Subcutaneous abdominal adipose tissue (tissue), 5 donors: Measurements from ENCODE around the gene NMNAT2.
"Not testable (repeated sequence)": the region's sequence is repeated elsewhere in the genome, so short reads cannot be mapped to it uniquely, and the experiment has no call there.

Experiments
- H3K27ac ChIP-seq: one replicate; pipeline ENCODE4 v1.7.0; 2013; ENCODE audit warnings: low read depth, mild to moderate bottlenecking, inconsistent platforms, low read length, moderate library complexity
- H3K27me3 ChIP-seq, 5 donors: one replicate each; pipeline ENCODE4 v1.7.0; 2013; ENCODE audit warnings: low read length in 5 of 5, inconsistent platforms in 1 of 5; ENCODE audit not compliant: control insufficient read depth in 5 of 5, insufficient read depth in 4 of 5
- H3K36me3 ChIP-seq, 5 donors: one replicate each; pipeline ENCODE4 v1.7.0; 2013; ENCODE audit warnings: low read length in 5 of 5; ENCODE audit not compliant: control insufficient read depth in 5 of 5, insufficient read depth in 5 of 5
- H3K4me1 ChIP-seq, 5 donors: one replicate each; pipeline ENCODE4 v1.7.0; 2013; ENCODE audit warnings: low read length in 5 of 5, mild to moderate bottlenecking in 3 of 5, moderate library complexity in 1 of 5; ENCODE audit not compliant: control insufficient read depth in 5 of 5, insufficient read depth in 5 of 5
- H3K4me3 ChIP-seq, 5 donors: one replicate each; pipeline ENCODE4 v1.7.0; 2013; ENCODE audit warnings: low read length in 5 of 5, low read depth in 1 of 5
- H3K9ac ChIP-seq, 5 donors: one replicate each; pipeline ENCODE4 v1.7.0; 2013; ENCODE audit warnings: low read length in 5 of 5, mild to moderate bottlenecking in 4 of 5, moderate library complexity in 3 of 5
- H3K9me3 ChIP-seq, 5 donors: one replicate each; pipeline ENCODE4 v1.7.0; 2013; ENCODE audit warnings: low read length in 5 of 5; ENCODE audit not compliant: control insufficient read depth in 5 of 5
- donor health status: healthy.
- donor health status: healthy.
- donor health status: healthy.
- donor health status: healthy.
- donor health status: healthy.

Gene NMNAT2

DNA sequence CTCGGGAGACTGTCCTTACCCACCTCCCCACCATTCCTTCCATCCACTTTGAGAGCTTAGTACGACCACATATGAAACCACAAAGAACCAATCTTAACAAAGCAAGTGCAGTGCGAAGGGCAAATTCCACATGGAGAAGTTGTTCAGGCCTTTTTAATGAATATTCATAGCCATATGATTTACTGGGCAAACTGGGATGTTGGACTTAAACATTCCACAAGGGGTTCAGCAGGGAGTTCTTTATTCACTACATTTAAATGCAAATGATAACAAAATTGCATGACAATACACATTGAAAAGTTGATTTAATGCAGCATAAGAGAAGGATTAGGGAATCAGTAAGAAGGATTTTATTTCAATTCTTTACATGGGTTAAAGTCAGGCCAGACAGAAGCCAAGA lies 14.7 kb downstream of the NMNAT2 start:
- Histone ChIP-seq H3K4me3 (no peak overlapping the region), H3K9me3 (no peaks in the 10 kb centered on the region), H3K36me3 (no peaks in the 10 kb centered on the region), H3K27me3 (peaks cover 0 to 4% (median 0%) of the 10 kb centered on the region in 5 donors), H3K27ac (no peak overlapping the region), H3K9ac (no peak overlapping the region), H3K4me1 (no peaks in the 10 kb centered on the region)

DNA sequence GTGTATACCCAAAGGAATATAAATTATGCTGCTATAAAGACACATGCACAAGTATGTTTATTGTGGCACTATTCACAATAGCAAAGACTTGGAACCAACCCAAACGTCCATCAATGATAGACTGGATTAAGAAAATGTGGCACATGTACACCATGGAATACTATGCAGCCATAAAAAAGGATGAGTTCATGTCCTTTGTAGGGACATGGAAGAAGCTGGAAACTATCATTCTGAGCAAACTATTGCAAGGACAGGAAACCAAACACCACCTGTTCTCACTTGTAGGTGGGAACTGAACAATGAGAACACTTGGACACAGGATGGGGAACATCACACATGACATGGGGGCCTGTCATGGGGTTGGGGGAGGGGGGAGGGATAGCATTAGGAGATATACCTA lies 16.6 kb downstream of the NMNAT2 start:
- not testable (repeated sequence) for H3K4me3 ChIP-seq, H3K36me3 ChIP-seq, H3K27ac ChIP-seq, H3K27me3 ChIP-seq, H3K9me3 ChIP-seq, H3K9ac ChIP-seq, H3K4me1 ChIP-seq

DNA sequence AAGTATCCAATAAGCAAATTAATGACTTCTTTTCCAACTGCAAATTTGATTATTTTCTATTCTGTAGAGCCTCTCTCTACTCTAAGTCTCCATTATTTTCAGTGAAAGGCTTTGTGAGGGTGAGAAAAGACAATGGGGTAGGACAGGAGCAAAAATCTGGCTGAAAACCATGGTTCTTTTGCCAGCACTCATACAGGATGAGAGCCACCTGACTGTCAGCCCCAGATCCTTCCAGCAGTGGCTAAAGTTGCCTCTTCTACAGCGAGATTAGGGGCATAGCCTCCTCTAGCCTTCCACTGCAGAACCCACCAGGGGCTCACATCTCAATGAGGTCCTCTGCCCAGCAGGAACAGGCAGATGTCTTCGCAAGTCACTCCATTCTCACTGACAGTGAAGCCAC lies 23.7 kb downstream of the NMNAT2 start:
- Histone ChIP-seq H3K4me3 (no peak overlapping the region), H3K9me3 (no peaks in the 10 kb centered on the region), H3K4me1 (no peaks in the 10 kb centered on the region), H3K27ac (no peak overlapping the region), H3K27me3 (peaks cover 0 to 3% (median 0%) of the 10 kb centered on the region in 5 donors), H3K9ac (no peak overlapping the region), H3K36me3 (no peaks in the 10 kb centered on the region)

DNA sequence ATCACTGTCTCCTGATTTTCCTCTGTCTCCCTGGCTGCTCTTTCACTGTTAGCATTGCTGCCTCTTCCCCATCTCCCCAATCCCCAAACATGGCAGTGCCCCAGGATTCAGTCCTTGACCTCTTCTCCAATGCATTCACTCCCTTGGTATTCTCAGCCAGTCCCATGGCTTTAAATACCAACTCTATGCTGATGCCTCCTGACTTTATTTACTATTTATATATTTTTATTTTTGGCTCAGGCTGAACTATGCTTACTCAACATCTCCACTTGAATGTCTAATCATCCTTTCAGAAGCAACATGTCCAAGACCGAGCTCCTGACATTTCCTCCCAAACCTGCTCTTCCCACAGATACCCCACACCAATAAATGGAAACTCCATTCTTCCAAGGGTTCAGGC lies 26.3 kb downstream of the NMNAT2 start:
- Histone ChIP-seq H3K27me3 (peaks cover 0 to 5% (median 0%) of the 10 kb centered on the region in 5 donors), H3K9me3 (no peaks in the 10 kb centered on the region), H3K36me3 (no peaks in the 10 kb centered on the region), H3K4me1 (no peaks in the 10 kb centered on the region), H3K9ac (no peak overlapping the region), H3K4me3 (no peak overlapping the region), H3K27ac (no peak overlapping the region)

DNA sequence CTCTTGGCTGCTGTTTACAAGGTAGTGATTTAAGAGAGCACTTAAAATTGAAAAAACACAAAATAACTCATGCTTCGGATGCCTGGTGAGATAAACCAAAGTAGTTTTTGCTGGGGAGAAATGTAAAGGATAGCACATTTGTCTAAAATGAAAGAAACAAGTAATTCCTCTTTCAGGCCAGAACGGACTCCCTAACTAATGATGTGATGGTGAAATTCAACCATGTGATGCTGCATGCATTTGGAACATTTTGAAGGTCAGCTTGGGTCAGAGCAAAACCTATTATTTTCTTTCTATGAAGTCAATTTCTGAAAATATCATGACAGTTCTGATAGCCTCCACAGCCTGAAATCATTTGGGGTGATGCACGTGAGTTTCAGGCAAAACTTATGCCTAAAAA lies 27.6 kb downstream of the NMNAT2 start:
- H3K27me3 ChIP-seq, result peaks cover 0 to 3% (median 0%) of the 10 kb centered on the region in 5 donors
- H3K27ac ChIP-seq, result no peak overlapping the region
- no peaks in the 10 kb centered on the region for H3K4me1 ChIP-seq
- H3K4me3 ChIP-seq, result no peak overlapping the region
- H3K9me3 ChIP-seq, result no peaks in the 10 kb centered on the region
- no peaks in the 10 kb centered on the region for H3K36me3 ChIP-seq
- no peak overlapping the region for H3K9ac ChIP-seq

DNA sequence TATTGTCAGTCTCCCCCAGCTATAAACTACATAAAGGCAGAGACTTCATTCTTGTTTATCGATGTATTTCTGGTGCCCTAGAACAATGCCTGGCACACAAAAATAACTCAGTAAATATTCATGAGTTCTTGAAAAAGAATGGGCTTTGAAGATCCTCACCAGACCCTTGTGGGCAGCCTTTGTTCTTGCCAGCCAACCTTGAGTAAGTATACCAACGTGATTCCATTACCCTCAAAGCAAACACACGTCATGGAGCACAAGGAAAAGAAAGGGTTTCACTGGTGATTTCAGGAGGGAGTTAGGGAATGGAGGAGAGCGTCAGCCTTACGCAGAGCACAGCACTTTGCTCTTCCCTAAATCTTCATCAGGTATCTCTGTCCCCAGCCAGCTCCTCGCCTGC lies 29.4 kb downstream of the NMNAT2 start:
- Histone ChIP-seq H3K9ac (no peak overlapping the region), H3K36me3 (no peaks in the 10 kb centered on the region), H3K27me3 (peaks cover 0 to 3% (median 0%) of the 10 kb centered on the region in 5 donors), H3K9me3 (no peaks in the 10 kb centered on the region), H3K27ac (no peak overlapping the region), H3K4me3 (no peak overlapping the region), H3K4me1 (no peaks in the 10 kb centered on the region)

DNA sequence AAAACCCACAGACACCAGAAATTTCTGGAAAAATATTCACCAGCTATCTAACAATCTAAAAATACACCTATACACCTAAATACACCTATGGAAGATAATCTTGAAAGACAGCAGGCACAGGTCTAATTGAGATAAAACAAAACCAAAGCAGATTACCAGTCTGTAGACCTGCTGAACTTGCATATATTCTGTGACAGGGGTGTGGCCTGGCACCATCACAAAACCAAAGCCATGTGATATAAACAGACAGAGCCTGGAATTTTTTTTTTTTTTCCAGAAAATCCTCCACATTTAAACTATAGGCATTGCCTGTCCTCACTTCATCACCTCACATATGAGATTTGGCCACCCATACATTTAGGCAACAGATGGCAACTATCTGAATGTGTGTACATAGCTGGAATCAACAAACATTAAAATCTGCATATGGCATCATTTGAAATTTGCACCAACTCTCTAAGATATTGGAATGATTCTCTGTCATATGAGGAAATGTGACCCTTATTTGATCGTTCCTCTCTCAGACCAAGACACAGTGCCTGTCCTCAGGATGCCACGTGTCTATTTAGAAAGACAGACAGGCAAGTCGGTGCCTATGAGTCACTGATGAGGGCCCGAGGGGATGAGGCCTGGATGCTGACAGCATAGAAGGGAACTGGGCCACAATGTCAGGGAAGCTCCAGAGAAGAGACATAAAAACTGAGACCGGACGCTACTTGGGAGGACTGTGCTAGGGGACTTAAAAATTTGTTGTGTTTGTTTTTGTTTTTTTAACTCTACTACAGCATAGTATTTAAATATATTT lies 32.6 kb downstream of the NMNAT2 start:
- Histone ChIP-seq H3K9ac (no peak overlapping the region), H3K4me3 (no peak overlapping the region), H3K36me3 (no peaks in the 10 kb centered on the region), H3K27ac (no peak overlapping the region), H3K4me1 (no peaks in the 10 kb centered on the region), H3K9me3 (no peaks in the 10 kb centered on the region), H3K27me3 (peaks cover 0 to 3% (median 0%) of the 10 kb centered on the region in 5 donors)

DNA sequence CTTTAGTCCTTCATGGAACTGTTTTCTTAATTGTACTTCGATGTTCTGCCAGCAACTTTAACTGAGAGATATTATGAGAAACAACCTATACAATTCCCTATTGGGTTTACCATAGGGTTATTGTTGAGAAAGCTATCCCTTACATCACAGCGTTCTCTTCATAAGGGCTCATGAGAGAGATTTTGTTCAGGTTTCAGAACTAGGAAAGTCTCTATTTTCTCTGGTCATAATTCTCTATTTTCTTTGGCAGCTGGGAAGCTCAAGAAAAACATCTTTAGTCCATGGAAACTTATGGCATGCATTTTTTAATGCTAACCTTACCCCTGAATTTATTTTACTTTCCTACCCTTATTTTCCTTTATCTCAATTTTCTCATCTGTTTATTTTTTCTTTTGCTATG lies 38.2 kb downstream of the NMNAT2 start:
- peaks cover 0 to 3% (median 0%) of the 10 kb centered on the region in 5 donors for H3K4me1 ChIP-seq
- no peaks in the 10 kb centered on the region for H3K27me3 ChIP-seq

DNA sequence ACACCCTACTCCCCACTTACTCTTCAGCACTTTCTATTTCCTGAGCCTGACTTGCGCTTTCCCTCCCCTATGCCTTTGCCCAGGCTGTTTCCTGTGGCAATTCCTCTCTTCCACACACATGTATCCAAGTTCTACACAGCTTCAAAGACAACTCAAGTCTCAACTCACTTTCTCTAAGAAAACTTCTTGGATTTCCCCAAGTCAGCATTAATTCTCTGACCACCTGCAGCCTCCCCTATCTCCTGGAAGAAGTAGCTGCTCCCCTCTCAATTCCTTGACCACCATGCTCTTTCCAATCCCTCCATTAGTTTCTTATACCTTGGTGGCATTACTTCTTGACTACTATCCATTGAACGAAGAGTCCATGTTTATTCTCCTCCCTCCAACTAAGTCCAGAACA lies 42.8 kb downstream of the NMNAT2 start:
- Histone ChIP-seq H3K36me3 (no peaks in the 10 kb centered on the region), H3K9ac (no peak overlapping the region), H3K9me3 (peaks cover 0 to 3% (median 0%) of the 10 kb centered on the region in 5 donors), H3K27ac (no peak overlapping the region), H3K4me3 (no peak overlapping the region), H3K4me1 (peaks cover 0 to 3% (median 0%) of the 10 kb centered on the region in 5 donors), H3K27me3 (peaks cover 0 to 2% (median 0%) of the 10 kb centered on the region in 5 donors)

More for the DNA sequence above, 38.2 kb downstream of the NMNAT2 start:
- peaks cover 0 to 3% (median 0%) of the 10 kb centered on the region in 5 donors for H3K9me3 ChIP-seq
- no peak overlapping the region for H3K4me3 ChIP-seq
- H3K36me3 ChIP-seq, result no peaks in the 10 kb centered on the region
- H3K9ac ChIP-seq, result no peak overlapping the region
- H3K27ac ChIP-seq, result no peak overlapping the region

DNA sequence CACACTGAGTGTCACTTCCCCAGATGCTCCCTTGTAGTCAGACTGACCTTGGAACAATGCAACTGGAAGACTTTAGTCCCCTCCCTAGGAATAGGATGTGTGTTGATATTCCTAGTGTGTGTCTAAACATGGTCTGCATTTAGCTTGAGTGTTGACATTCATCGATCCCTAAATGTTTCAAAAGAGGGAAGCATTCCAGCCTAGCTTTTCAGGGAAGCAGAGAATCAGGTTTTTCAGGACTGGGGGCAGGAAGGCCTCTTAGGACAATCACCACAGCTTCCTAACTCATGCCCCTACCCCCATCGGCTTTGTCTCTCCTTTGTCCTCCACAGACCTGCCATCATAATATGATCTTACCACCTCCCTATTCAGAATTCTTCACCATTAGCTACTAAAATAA lies 43.4 kb downstream of the NMNAT2 start:
- H3K9me3 ChIP-seq, result peaks cover 0 to 3% (median 0%) of the 10 kb centered on the region in 5 donors
- peaks cover 0 to 4% (median 0%) of the 10 kb centered on the region in 5 donors for H3K27me3 ChIP-seq
- no peak overlapping the region for H3K9ac ChIP-seq
- peaks cover 0 to 5% (median 0%) of the 10 kb centered on the region in 5 donors for H3K4me1 ChIP-seq
- H3K27ac ChIP-seq, result no peak overlapping the region
- H3K36me3 ChIP-seq, result no peaks in the 10 kb centered on the region
- no peak overlapping the region for H3K4me3 ChIP-seq
